K562 (cell line): ENCODE results near the gene NUDT4B. TPM values are rescaled to one million over a fixed set of nuclear protein-coding genes. Genes with fewer than 3 reads are reported as not detected.
"Not testable (repeated sequence)": the region's sequence is repeated elsewhere in the genome, so short reads cannot be mapped to it uniquely, and the experiment has no call there.

Experiments
- ATAC-seq: fragments of 200-7000 bp; cut with Tn5 transposase; 3 replicates; pipeline ENCODE4 v1.9.1; 2020; ENCODE audit warnings: moderate library complexity
- BruUV-seq: library from RNA; stranded (reverse); fragments of 400-500 nt; replicated peaks from 2 replicates; lab custom pipeline; 2021; lab: Mats Ljungman, UMichigan
- CTCF ChIA-PET: fragments of 300-600 bp; formaldehyde crosslinking; extraction: SDS; loops from one replicate; lab custom pipeline; 2021; ENCODE audit warnings: low intra/inter-chr PET ratio; lab: Yijun Ruan, JAX
- POLR2A ChIA-PET: fragments of 300-600, 350-650 bp; sonication (Branson Sonifier 250); formaldehyde crosslinking; extraction: SDS; loops from one replicate; lab custom pipeline; 2021; ENCODE audit warnings: antibody characterized with exemption, inconsistent platforms; lab: Yijun Ruan, JAX
- DNase-seq, 4 experiments: peaks; one replicate each; pipeline versions ENCODE4 v3.0.0 to v3.0.0-alpha.2; 2011 to 2018; ENCODE audit warnings: low spot score in 3 of 4, mixed read lengths in 3 of 4; ENCODE audit errors: extremely low read depth in 1 of 4
- FAIRE-seq: peaks from 2 replicates; lab custom pipeline; 2011; peaks lifted over from hg19 to GRCh38; lab: Jason Lieb, UNC
- H2AFZ ChIP-seq: 2 replicates; pipeline ENCODE4 v1.6.0; 2011; ENCODE audit warnings: low read depth, low read length, control low read depth, inconsistent platforms
- H3K27ac ChIP-seq: fragments of 200-600 bp; 3 replicates; pipeline ENCODE4 v1.8.0; 2011; ENCODE audit warnings: low read depth, mild to moderate bottlenecking, control low read depth, inconsistent platforms, low read length, moderate library complexity, mixed read lengths; ENCODE audit errors: extremely low read depth
- H3K27me3 ChIP-seq, 2 experiments: fragments of 300-600 bp in 1 of 2; 2 replicates in 1 of 2; 3 replicates in 1 of 2; pipeline versions ENCODE4 v1.6.0 to v1.8.0; 2011; ENCODE audit warnings: inconsistent platforms in 2 of 2, low read length in 2 of 2, mild to moderate bottlenecking in 1 of 2, mixed read lengths in 1 of 2, moderate library complexity in 1 of 2; ENCODE audit not compliant: control insufficient read depth in 2 of 2, insufficient read depth in 2 of 2
- H3K36me3 ChIP-seq: fragments of 300-600 bp; 3 replicates; pipeline ENCODE4 v1.8.0; 2011; ENCODE audit warnings: mild to moderate bottlenecking, low read length, inconsistent platforms; ENCODE audit not compliant: control insufficient read depth, insufficient read depth
- H3K4me1 ChIP-seq, 2 experiments: fragments of 200-600 bp in 1 of 2; replicated peaks in 1 of 2; 2 replicates in 1 of 2; 3 replicates in 1 of 2; pipeline versions ENCODE4 v1.5.1 to v1.8.0; 2011; ENCODE audit warnings: inconsistent platforms in 2 of 2, low read length in 2 of 2, mild to moderate bottlenecking in 1 of 2, mixed read lengths in 1 of 2, moderate library complexity in 1 of 2; ENCODE audit not compliant: control insufficient read depth in 2 of 2, insufficient read depth in 2 of 2
- H3K4me2 ChIP-seq: 2 replicates; pipeline ENCODE4 v1.6.1; 2011; ENCODE audit warnings: low read length, control low read depth, inconsistent platforms, mixed read lengths; ENCODE audit not compliant: insufficient read depth
- H3K4me3 ChIP-seq: fragments of 200-600 bp; sonication (generic), shearing (Covaris generic); 2 replicates; pipeline ENCODE4 v1.5.1; 2016; ENCODE audit warnings: control low read depth, inconsistent platforms
- H3K79me2 ChIP-seq: fragments of 200-600 bp; 3 replicates; pipeline ENCODE4 v1.8.0; 2011; ENCODE audit warnings: low read length, inconsistent platforms; ENCODE audit not compliant: control insufficient read depth, insufficient read depth
- H3K9ac ChIP-seq, 2 experiments: 2 replicates each; pipeline versions ENCODE4 v1.6.0 to v1.6.1; 2011; ENCODE audit warnings: low read depth in 2 of 2, low read length in 2 of 2, control low read depth in 1 of 2, inconsistent platforms in 1 of 2, mild to moderate bottlenecking in 1 of 2, mixed read lengths in 1 of 2; ENCODE audit not compliant: insufficient read depth in 1 of 2
- H3K9me1 ChIP-seq: one replicate; pipeline ENCODE4 v1.6.0; 2011; ENCODE audit warnings: inconsistent platforms, mild to moderate bottlenecking, low read length, moderate library complexity; ENCODE audit not compliant: control insufficient read depth, insufficient read depth
- H3K9me3 ChIP-seq: replicated peaks from 2 replicates; pipeline ENCODE4 v1.5.1; 2011; ENCODE audit warnings: low read depth, low read length, inconsistent platforms; ENCODE audit not compliant: control insufficient read depth, insufficient read depth
- H4K20me1 ChIP-seq: replicated peaks from 2 replicates; pipeline ENCODE4 v1.6.1; 2011; ENCODE audit warnings: low read length, inconsistent platforms, mixed read lengths; ENCODE audit not compliant: control insufficient read depth, insufficient read depth
- WGBS: fragments of 100-300 bp; shearing (Covaris generic); methylation state at CpG from one replicate; pipeline ENCODE4 v1.1.6; 2016; ENCODE audit warnings: low coverage, mixed read lengths; ENCODE audit not compliant: insufficient coverage; ENCODE audit errors: missing lambda C conversion rate; 5-methylcytosine and 5-hydroxymethylcytosine counted together
- in situ Hi-C: fragments of 300-500 bp; cut with MboI; formaldehyde crosslinking; loops from 4 replicates; pipeline ENCODE4 v1.15.0; 2018; ENCODE audit warnings: inconsistent platforms, mixed read lengths
- intact Hi-C: fragments of 100-400 bp; cut with micrococcal nuclease; formaldehyde crosslinking; loops from 2 replicates; pipeline ENCODE4 v1.14.2; 2022
- polyA plus RNA-seq, 8 experiments: library from polyadenylated mRNA; depleted of rRNA in 4 of 8; stranded (reverse) in 5 of 8; unstranded in 3 of 8; fragments of >200 nt; fragmentation: Nextera tagmentation in 2 of 8; fragmentation: Illumina TruSeq in 1 of 8; extraction: Ambion mirVana in 2 of 8; extraction: Trizol in 1 of 8; gene quantifications; 2 replicates each; pipeline versions ENCODE4 v1.2.1 to v1.2.3, GENCODE V29; 2011 to 2014; ENCODE audit warnings: inconsistent platforms in 1 of 8, missing spikeins in 1 of 8
- total RNA-seq, 7 experiments: library from RNA; depleted of rRNA in 6 of 7; stranded (reverse); fragments of >200 nt in 6 of 7; fragmentation: Illumina TruSeq in 2 of 7; extraction: Trizol in 2 of 7; gene quantifications; 2 replicates each; pipeline versions ENCODE4 v1.2.1 to v1.2.3, GENCODE V29; 2011 to 2021; ENCODE audit warnings: low replicate concordance in 1 of 7

The NUDT4B gene
- total and polyA plus RNA-seq, 9 of the 15 experiments (the other 6 are each of a cell fraction or from before 2014, with no cell fraction given) = 0.06 to 58.0 (median 14.2) TPM; not detected in 1

DNA sequence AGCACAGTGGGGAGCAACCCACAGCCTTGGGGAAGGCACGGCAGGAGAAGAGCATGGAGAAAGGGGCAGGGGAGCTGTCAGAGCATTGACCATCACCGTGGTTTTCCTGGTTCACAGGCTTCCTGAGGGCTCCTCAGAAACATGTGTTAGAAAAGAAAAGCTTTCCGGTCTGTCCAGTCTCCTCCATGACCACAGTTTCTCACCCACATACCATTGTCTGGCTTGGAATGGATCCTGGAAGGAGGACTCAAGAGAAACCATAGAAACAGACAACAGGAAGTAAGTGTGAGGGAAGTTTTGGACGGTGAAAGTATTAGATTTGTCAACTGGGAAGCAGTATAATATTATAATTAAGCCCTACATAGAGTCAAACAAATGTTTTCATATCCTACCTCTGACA lies 16.3 kb upstream of the NUDT4B start:
- H3K9me3 ChIP-seq, H3K36me3 ChIP-seq, H4K20me1 ChIP-seq, in situ Hi-C loops, FAIRE-seq, intact Hi-C loops, DNase-seq, ATAC-seq, H3K4me1 ChIP-seq, H2AFZ ChIP-seq, BruUV-seq, POLR2A ChIA-PET, H3K4me2 ChIP-seq, H3K79me2 ChIP-seq, H3K27ac ChIP-seq, H3K9ac ChIP-seq, H3K9me1 ChIP-seq, H3K27me3 ChIP-seq, CTCF ChIA-PET, H3K4me3 ChIP-seq: not testable (repeated sequence)
- WGBS = no CpG with 5 or more reads among the region's 4 CpGs

DNA sequence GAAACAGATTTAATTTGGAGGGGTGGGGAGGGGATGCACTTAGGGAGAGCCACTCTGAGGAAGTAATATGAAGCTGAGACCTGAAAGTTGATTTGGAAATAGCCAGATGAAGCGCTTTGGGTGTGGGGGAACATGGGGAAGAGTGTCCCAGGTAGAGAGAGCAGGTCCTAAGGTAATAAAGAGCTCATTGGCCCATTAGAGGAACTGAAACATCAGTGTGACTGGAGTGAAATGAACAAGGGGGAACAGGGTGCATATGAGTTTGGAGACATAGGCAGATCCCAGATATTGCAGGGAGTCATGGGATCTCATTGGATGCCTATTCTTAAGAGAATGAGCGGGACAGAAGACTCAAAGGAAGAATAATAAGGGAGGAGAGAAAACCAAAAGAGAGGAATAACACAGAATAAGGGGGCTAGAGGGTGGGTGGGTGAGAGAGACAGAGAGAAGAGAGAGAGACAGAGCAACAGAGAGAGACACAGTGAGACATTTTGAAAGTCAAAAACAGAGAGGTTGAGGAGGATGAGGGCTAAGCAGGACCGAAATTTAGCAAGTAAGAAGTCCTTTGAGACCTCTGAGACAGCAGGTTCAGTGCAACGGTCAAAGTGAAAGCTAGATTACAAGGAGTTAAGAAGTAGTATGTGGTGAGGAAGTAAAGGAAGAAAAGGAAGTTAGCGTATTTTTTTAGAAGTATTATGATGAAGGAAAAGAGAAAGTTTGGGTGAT lies 14.8 kb upstream of the NUDT4B start:
- H3K9ac ChIP-seq, intact Hi-C loops, H3K4me2 ChIP-seq, H3K4me3 ChIP-seq, in situ Hi-C loops, POLR2A ChIA-PET, H4K20me1 ChIP-seq, H2AFZ ChIP-seq, H3K36me3 ChIP-seq, H3K9me1 ChIP-seq, CTCF ChIA-PET, H3K4me1 ChIP-seq, H3K79me2 ChIP-seq, H3K9me3 ChIP-seq, H3K27ac ChIP-seq, BruUV-seq, H3K27me3 ChIP-seq, DNase-seq: not testable (repeated sequence)
- peak; percentile 62 for ATAC-seq
- FAIRE-seq = peak; percentile 54
- no CpG with 5 or more reads among the region's 5 CpGs for WGBS

DNA sequence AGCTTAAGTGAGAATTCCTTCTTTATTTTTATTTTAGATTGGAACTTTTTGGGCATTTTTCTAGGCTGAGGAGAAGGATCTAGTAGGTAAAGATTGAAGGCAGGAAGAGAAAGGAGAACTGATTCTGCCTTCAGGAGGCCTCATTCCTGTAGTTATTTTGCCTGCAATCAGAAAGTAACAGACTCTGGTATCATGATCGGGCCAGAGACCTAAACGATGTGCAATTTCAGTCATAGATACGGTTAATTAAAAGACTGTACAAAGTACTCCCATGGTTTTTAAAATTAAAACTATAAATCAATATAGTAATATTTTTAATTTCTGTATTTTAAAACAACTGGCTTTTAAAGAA lies 14.3 kb upstream of the NUDT4B start:
- FAIRE-seq, BruUV-seq: not testable (repeated sequence)
- no CpG with 5 or more reads among the region's 3 CpGs for WGBS

DNA sequence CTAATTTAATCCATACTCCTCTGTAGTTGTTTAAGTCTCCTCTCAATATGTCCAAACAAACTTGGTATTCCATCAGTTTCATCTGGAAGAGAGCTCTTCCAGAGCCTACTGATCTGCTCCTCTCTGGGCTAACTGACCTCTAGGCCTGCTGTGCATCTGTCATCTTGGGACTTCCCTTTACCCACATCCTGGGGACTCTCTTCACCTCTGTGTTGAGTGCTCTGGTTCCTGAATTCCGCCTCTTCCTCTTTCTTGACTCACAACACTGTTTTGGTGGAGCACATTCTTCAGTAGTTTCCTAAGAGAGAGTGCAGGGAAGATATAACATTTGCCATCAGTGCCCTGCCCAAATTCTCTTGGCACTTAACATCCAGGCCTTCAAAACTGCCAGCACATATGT lies 13.0 kb upstream of the NUDT4B start:
- intact Hi-C loops, H3K9ac ChIP-seq, H3K27me3 ChIP-seq, in situ Hi-C loops, H3K79me2 ChIP-seq, H3K27ac ChIP-seq, POLR2A ChIA-PET, H3K9me1 ChIP-seq, H3K4me1 ChIP-seq, DNase-seq, H3K4me2 ChIP-seq, FAIRE-seq, H2AFZ ChIP-seq, H4K20me1 ChIP-seq, CTCF ChIA-PET, BruUV-seq, H3K36me3 ChIP-seq, H3K4me3 ChIP-seq, H3K9me3 ChIP-seq: not testable (repeated sequence)
- no CpG with 5 or more reads among the region's 1 CpG for WGBS
- peak; percentile 44; the same call in 2 of the 3 replicates for ATAC-seq

More for the DNA sequence above, 14.3 kb upstream of the NUDT4B start:
- in situ Hi-C loops, POLR2A ChIA-PET, H3K4me2 ChIP-seq, H3K36me3 ChIP-seq, H3K4me1 ChIP-seq, intact Hi-C loops, DNase-seq, H3K9me3 ChIP-seq, H3K9ac ChIP-seq, H3K4me3 ChIP-seq, CTCF ChIA-PET, H3K27ac ChIP-seq, H4K20me1 ChIP-seq, H3K27me3 ChIP-seq, ATAC-seq, H3K9me1 ChIP-seq, H3K79me2 ChIP-seq, H2AFZ ChIP-seq: not testable (repeated sequence)
